ENCODE data around the gene ITGAX.

GRCh38 chr16:31382485-31383161 lies 27.6 kb downstream of the ITGAX start:
- TF ChIP-seq, protein P1, sequence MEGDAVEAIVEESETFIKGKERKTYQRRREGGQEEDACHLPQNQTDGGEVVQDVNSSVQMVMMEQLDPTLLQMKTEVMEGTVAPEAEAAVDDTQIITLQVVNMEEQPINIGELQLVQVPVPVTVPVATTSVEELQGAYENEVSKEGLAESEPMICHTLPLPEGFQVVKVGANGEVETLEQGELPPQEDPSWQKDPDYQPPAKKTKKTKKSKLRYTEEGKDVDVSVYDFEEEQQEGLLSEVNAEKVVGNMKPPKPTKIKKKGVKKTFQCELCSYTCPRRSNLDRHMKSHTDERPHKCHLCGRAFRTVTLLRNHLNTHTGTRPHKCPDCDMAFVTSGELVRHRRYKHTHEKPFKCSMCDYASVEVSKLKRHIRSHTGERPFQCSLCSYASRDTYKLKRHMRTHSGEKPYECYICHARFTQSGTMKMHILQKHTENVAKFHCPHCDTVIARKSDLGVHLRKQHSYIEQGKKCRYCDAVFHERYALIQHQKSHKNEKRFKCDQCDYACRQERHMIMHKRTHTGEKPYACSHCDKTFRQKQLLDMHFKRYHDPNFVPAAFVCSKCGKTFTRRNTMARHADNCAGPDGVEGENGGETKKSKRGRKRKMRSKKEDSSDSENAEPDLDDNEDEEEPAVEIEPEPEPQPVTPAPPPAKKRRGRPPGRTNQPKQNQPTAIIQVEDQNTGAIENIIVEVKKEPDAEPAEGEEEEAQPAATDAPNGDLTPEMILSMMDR (conservative IDR thresholded peaks at IDR 0.05; ENCODE audit: low read depth in 2 of 2): peak; percentile 85 to 87
- TF ChIP-seq POLR2AphosphoS5 (IDR thresholded peaks at IDR 0.05; ENCODE audit: low read depth): no peak
- no peak for TF ChIP-seq EZH2 (IDR thresholded peaks at IDR 0.05; ENCODE audit: low read depth, unreplicated experiment)

All from GM23338 (cell line).